NCI-H69 (cell line): ENCODE measurements around the gene IGF2BP2.

Experiments
- DNase-seq: peaks from one replicate; lab custom pipeline; 2025; lab: John Stamatoyannopoulos, UW

Gene IGF2BP2

DNA sequence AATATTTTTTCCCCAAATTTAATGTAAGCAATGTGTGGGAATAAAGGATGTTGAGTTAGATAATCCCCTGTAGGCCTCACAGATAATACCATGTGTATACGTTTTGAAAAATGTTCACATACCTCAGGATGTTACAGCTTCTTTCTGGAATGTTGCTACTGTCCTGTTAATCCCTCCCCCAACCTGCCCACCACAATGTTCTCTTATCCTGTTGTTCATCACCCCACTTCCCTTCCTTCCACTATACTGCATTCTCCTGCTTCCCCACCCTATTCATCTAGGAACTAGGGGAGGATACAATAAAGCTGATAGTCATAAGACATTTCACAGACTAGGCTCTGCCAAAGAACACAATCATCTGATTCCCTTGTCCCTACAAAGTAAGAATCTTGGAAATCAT is 92.1 kb downstream of the IGF2BP2 start:
- DNase-seq: no peak

DNA sequence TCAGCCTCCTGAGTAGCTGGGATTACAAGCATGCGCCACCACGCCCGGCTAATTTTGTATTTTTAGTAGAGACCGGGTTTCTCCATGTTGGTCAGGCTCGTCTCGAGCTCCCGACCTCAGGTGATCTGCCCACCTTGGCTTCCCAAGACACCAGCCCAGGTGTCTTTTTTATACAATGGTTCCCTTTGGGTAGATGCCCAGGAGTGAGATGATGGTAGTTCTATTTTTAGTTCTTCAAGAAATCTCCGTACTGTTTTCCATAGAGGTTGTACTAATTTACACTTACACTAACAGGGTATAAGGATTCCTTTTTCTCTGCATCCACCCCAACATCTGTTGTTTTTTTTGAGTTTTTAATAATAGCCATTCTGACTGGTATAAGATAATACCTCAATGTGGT is 94.3 kb downstream of the IGF2BP2 start:
- DNase-seq: no peak

DNA sequence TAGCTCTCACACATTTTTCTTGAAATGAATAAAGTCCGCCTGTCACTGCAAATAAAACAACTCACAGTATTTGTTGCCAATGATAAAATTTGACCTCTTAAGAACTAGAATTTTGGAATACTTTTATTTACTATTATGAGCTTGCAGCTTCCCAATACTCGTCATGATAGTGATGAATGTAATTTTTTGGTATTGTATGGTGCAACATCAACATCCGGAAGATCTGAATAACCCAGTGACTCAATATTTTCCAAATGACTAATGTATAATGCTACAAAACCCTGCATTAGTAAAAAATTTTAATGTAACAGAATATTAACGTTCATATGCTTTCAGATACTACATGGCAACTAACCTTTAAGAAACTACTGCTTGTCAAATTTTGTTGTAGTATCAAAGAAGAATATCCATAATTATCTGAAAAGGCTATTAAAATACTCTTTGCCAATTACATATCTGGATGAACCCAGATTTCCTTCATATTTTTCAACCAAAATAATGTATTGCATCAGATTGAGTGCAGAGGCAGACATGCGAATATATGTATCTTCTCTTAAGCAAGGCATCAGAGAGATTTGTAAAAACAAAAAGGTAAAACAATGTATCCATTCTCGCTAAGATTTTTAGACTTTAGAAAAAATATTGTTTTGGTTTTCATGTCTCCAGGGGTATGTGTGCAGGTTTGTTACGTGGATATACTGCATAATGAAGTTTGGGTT is 95.3 kb downstream of the IGF2BP2 start:
- no peak for DNase-seq

DNA sequence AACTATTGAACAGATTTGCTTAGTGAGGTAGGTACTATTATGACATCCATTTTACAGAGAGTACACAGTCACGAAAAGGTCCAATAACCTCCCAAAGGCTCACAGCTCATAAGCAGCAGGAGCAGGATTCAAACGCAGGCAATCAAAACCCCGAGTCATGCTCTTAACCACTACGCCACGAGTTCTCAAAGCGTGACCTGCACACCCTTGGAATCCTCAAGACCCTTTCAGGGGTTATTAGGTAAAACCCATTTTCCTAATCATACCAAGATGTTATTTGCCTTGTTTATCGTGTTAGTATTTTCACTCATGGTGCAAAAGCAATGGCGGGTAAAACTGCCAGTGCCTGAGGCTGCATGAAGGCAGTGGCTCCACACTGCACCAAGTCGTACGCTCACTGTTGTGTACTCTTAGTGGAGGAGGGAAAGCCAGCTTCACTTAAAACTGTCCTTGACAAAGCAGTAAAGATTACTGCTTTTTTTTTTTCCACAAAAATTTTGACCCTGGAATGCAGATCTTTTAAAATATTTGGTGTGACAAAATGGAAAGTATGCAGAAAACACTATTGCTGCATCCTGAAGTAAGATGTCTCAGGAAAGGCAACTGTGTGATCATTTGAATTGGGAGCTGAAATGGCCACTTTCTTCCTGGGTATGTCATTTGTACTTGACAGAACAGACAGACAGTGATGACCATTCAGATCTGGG is 96.1 kb downstream of the IGF2BP2 start:
- DNase-seq: peak; percentile 8

DNA sequence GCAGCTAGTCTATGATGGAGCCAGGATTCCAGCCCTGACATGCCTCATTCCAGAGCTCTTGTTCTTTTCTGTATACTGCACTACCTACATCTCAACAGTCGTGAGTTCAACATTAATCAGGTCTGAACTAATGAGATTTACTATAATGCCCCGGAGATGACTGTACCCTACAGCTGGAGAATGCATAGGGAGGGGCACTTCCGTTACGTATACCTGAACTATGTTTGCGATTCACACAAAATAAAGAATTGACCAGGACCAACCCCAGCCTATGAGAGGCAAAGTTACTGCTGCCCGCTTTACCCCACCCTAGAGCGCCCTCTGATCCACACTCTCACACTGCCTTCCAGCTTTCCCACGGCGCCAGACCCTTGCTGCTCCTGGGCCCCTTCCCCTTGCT is 97.0 kb downstream of the IGF2BP2 start:
- DNase-seq: no peak

DNA sequence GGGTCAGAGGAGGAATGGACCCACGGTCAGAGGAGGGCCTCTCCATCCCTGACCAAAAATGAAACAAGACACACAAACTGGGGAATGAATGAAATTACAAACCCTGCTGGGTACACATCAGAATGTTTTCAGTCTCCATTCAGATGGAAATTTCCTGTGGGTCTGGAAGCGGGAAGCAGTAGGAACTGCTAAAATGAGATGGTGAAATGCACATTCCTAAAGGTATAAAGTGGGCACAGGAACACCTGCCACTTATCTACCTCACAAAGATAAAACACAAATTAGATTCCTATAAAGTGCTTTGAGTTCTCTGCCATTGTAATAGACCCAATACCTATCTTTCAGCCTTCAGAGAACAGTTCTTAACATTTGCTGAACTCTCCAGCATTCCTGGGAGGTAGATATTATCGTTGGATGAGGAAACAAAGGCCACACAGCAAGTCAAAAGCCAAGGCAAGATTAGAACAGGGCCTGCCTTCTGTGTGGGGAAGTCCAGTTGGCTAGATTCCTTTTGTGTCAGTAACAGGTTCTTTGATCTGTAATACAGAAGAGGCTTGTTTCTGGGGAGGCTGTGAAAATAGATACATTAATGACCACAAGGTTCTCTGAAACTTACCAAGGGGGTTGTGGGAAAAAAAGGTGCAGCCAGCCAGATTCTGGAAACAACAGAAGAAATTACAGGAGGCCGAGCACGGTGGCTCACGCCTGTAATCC is 98.4 kb downstream of the IGF2BP2 start:
- DNase-seq: no peak

DNA sequence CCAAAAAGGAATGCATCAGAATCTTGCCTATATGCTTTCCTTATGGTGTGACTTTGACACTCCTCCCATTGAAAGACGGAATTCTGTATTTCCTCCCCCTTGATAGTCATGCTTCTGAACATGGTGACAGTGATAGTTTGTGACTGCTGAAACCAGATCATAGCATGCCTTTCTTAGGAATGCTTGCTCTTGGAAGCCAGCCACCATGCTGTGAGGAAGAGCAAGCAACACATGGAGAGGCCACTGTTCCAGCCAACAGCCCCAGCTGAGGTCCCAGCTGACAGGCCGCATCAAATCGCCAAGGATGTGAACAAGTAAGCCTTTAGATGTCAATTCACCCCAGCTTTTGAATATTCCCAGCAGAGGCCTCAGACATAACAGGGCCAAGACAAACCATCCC is 100.1 kb downstream of the IGF2BP2 start:
- DNase-seq: no peak

DNA sequence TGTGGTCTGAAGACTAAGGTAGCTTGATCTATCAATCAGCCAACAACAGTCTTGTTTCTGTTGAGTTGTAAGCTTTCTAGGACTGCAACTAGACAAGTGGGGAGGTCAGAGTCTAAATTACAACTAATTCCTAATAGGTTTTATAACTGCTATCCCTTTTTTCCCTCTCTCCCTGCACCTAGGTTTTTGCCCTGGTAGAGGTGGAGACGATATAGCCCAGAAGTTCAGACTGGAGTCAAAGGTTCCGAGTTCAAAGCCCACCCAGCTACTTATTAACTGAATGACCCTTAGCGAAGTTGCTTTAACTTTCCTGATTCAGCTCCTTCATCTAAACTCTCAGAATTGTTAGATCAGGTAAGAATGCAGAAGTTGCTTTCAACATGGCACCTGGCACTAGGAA is 100.6 kb downstream of the IGF2BP2 start:
- DNase-seq: no peak

DNA sequence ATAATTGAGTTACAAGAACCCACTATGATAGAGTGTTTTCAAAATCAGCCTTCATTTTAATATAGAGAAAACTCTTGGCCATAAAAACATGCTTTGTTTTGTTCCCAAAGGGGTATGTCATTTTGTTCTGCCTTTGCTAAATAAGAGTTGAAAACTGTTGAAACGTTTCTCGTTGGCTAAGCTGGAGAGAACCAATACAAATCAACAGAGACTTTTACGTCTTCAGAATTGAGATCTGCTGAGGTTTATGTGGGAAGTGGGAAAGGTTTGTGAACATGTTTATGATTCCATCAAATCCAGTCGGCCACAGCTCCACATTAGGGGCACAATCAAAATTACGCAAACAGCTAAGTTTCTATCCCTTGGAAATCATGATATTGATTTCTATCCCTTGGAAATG is 102.0 kb downstream of the IGF2BP2 start:
- DNase-seq: no peak

DNA sequence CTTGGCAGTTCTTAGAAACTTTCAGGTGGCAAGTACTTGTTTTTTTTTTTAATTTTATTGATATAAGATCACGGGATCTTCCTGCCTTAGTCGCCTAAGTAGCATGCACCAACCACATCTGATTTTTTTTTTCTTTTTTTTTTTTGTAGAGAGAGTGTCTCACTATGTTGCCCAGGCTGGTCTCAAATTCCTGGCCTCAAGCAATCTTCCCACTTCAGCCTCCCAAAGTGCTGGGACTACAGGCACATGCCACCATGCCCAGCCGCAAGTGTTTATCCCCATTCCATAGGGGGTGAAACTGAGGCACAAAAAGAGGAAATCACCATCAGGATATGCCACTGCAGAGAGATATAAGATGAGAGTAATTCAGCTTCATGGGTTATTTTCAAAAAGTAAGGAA is 102.9 kb downstream of the IGF2BP2 start:
- no peak for DNase-seq

DNA sequence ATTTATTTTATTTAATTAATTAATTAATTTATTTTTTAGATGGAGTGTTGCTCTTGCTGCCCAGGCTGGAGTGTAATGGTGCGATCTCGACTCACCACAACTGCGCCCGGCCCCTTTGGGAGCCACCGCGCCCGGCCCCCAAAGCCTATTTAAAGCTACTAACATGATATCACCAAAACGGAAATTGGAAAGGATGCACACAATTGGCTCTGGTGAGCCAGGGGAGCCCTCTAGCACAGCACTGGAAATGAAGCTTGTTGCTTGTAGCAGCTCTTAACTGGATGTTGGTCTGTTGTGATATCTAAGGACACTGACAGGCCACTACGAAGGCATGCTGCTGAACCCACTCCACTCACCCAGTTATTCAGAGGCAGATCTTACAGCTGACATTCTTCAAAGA is 104.5 kb downstream of the IGF2BP2 start:
- no peak for DNase-seq

DNA sequence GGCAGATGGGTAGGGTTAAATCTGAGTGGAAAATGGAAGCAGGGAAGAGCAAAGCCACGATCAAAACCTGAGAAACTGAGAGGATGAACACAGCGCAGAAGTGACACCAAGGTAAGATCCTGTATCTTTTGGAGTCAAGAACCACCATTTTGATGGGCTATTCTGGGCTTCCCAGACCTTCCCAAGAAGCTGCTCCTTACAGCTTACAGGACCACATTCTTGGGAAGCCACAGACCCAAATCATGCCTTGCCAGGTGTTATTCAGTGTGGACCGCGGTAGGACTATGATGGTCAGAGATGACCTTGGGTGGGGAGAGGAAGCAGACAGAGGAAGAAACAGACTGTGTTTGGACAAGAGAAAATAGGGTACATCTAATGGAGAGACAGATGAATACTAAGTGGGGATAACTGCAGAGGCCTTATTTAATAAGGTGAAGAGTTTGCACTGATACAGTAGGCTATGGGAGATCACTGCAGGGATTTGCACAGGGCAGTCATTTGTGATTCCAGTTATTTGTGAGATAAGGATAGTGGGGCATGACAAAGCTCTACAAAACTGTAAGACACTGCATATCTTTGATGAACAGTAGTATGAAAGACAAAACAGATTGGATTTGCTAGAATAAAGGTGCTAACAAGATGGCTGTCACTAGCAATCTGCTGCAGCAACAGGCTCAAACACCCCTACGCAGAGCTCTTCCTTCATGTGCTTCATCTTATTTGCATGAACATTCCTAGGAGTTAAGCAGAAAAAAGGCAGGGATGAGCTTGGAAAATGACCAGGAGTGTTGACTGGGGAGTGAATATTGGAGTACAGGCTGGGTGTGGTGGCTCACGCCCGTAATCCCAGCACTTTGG is 105.9 kb downstream of the IGF2BP2 start:
- DNase-seq: no peak

DNA sequence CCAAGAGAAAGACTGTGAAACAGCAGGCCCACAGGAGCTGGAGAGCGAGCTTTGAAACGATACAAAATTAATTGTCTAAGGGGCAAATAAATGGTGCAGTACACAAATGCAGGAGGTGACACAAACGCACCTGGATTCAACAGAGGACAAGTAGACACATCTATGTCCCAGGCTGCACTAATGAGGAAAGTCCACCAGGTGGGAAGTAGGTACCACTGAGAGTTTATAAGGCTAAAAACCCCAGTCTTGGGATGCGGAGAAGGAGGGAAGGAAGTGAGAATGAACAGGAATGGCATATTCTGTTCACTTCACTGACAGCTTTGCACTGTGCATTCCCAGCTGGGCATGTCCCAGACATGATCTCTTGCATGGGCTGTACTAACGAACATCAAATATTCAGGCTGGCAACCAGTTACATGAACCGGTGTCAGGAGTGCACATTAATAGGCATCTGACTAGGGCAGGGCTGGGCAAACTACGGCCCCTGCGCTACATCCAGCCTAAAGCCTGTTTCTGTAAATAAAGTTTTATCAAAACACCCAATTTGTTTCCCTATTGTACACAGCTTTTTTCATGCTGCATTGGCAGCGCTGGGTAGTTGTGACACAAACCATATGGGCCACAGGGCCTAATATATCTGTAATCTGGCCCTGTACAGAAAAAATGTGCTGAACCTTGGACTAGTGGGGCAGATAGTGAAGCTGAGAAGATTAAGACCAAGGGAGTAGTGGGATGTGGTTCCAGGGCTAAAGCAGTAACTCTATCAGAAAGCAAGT is 107.0 kb downstream of the IGF2BP2 start:
- DNase-seq: no peak

DNA sequence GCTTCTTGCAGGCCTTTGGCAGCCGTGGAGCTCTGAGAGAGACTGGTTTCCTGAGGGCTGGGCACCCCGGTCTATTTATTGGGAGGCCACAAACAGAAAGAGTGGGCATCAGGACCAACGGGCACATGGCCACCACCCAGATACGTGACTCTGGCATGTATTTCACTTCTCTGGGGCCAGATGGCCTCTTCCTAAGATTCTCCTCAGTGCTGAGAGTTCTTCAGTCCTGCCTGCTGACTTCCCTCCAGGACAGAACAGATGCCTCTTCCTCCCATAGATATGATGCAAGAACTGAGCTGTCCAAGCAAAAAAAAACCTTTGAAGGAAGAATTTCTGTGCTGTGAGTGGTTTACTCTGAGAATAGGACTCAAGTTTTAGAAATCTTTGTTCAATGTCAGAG is 107.7 kb downstream of the IGF2BP2 start:
- DNase-seq: no peak

DNA sequence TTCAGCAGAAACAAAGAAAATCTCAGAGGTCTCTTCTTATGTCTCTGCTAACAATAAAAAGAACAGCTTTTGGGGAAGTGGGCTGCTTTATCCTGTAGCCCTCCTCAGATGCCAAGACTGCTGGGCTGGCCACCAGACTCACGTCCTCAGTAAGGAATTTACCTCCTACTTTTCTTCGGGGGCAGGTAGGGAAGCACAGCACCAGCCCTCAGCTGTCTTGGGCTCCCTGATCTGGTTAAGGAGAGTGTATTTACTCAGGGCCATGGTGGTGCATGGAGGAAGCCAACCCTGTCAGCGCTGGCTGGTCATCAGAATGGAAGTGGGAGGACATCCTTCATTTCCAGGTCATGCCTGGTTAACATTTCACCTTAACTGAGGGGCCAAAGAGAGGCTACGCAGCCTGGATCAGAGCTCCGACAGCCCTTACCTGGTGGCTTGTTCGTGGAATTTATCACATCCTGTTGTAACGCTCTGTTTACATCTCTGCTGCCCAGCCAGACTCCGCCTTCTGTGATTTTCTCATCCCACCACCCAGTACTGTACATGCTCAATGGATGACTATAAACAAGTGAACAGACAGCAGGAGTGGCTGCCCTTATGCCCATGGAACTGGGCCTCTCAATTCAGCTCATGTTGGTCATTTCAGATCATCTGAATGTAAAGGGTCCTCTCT is 108.3 kb downstream of the IGF2BP2 start:
- DNase-seq: no peak

DNA sequence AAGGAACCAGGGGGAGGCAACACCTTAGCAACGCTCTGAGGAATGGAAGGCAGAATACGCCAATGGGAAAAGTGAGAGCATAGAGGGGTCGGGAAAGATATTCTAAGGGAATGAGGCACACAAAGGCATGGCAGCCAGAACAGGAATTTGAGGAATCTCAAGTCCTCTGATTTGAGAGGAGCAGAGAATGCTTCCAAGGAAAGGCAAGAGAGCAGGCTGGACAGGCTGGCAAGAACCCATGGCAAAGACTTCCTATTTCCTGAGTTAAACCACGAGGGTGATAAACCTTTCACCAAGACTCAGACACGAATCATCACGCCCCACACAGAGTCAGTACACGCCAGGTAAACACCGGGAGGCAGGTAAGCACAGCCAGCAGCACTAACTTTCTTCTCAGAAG is 109.8 kb downstream of the IGF2BP2 start:
- no peak for DNase-seq

DNA sequence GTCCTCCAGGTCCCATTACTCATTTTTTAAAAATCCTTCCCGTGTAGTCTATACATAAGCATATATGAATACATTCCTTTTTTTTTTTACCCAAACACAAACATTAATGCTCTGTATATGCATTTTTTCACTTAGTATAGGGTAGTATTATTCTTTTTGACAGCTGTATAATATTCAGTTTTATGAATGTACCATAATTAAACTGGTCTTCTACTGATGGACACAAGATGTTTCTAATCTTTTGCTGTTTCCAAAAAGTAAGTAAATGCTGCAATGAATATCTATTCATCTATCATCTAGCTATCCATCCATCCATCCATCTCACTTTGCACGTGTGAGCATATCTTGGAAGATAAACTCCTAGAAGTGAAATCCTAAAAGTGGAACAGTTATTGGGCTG is 110.8 kb downstream of the IGF2BP2 start:
- DNase-seq: no peak

DNA sequence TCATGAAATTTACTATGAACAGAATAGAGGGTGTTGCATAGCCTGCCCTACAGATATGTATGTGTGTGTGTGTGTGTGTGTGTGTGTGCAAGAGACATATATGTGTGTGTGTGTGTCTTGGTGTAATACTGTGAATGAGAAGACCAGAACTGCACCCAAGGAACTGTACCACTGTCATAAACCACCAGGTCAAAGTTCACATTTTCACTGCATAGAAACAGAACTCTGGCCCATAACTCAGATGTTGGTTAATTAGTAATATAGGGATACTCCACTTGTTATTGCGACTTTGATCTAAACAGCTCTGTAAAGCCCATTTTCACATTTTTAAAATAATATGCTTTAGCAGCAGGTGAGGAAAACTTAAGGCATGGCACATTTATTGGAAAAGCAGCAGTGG is 111.8 kb downstream of the IGF2BP2 start:
- no peak for DNase-seq

DNA sequence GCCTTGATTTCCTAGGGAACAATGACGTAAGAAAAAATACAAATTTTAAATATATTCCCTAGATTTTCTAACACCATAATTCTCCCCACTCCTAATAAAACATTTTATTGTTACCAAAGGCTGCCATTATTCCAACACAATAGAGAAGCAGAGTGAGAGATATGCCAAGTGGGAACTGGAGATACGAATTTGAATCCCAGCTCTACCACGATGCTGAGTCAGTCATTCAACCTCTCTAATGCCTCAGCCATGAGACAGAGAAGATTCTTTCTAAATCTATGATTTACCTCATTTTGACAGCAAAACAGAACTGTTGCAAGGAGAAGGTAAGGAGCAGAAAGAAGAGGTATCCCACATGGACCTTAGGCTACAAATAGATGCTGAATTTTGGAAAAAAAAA is 112.5 kb downstream of the IGF2BP2 start:
- no peak for DNase-seq

DNA sequence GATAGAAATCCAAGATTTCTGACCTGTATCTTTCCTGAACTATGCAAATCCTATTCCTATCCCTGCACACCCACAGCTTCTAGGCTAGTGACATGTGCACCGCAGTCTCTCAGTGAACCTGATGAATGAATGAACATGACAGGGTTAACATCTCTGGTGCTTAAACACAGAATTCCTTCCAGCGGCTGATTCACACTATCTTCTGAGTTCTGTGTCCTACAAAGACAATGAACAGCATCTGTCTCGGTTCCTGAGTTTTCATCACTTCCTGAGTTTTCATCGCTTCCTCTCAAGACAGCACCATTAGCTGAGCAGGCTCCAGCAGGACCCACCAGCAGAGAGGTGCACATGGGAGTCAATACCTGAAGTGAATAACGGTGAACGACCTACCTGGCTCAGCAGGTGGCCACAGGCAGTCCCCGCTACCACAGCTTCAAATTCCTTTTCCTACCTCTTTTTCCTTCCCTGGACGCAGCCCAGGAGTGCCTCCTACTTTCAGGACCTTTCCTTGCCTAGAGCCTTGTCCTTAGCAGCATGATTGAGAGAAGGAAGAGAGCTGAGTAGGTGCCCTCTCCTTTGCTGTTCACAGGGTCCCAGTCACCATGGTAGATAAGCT is 113.5 kb downstream of the IGF2BP2 start:
- no peak for DNase-seq
